ENCODE data around the gene ZHX3. TPM values are rescaled to one million over a fixed set of nuclear protein-coding genes. Genes with fewer than 3 reads are reported as not detected.
A peak's percentile ranks its signal among the peaks of the same experiment; 100 is the strongest.

ZHX3 gene
- total and polyA plus RNA-seq, 2 of the 13 experiments (the other 11 are each of a cell fraction or from before 2014, with no cell fraction given) = 8.4 to 11.7 TPM

GRCh38 chr20:41151134-41151869, 166.2 kb downstream of the ZHX3 start (continued):
- TF ChIP-seq THAP9 (CRISPR knock-in tag; IDR thresholded peaks at IDR 0.05; ENCODE audit: borderline replicate concordance) = no peak; the same call in 1 of the 2 replicates
- TF ChIP-seq ZNF331 (CRISPR knock-in tag; IDR thresholded peaks at IDR 0.05) = no peak; the same call in 1 of the 2 replicates
- peak; percentile 51 for TF ChIP-seq TEAD3 (CRISPR knock-in tag; optimal IDR thresholded peaks at IDR 0.05; ENCODE audit: borderline replicate concordance)
- 0 out of 2 replicates have a peak, but pooled peaks have one; percentile 51 for TF ChIP-seq ZBTB21 (CRISPR knock-in tag; IDR thresholded peaks at IDR 0.05)
- no peak; the same call in 1 of the 2 replicates for TF ChIP-seq ARID4A (CRISPR knock-in tag; IDR thresholded peaks at IDR 0.05; ENCODE audit: borderline replicate concordance)
- no peak for TF ChIP-seq ZNF430 (CRISPR knock-in tag; IDR thresholded peaks at IDR 0.05)
- TF ChIP-seq ZNF367 (CRISPR knock-in tag; IDR thresholded peaks at IDR 0.05; ENCODE audit: borderline replicate concordance) = no peak
- TF ChIP-seq ERF (CRISPR knock-in tag; IDR thresholded peaks at IDR 0.05) = no peak
- no peak for TF ChIP-seq MXD1 (CRISPR knock-in tag; IDR thresholded peaks at IDR 0.05)
- TF ChIP-seq ZNF614 (CRISPR knock-in tag; IDR thresholded peaks at IDR 0.05; ENCODE audit: borderline replicate concordance) = no peak
- no peak for TF ChIP-seq TERF1 (CRISPR knock-in tag; IDR thresholded peaks at IDR 0.05)
- no peak for TF ChIP-seq ZNF670 (CRISPR knock-in tag; IDR thresholded peaks at IDR 0.05; ENCODE audit: borderline replicate concordance)
- TF ChIP-seq ZNF143 (CRISPR knock-in tag; IDR thresholded peaks at IDR 0.05) = no peak
- peak; percentile 61; the same call in 1 of the 2 replicates for TF ChIP-seq SOX5 (CRISPR knock-in tag; IDR thresholded peaks at IDR 0.05; ENCODE audit: borderline replicate concordance)
- TF ChIP-seq CENPBD1 (CRISPR knock-in tag; IDR thresholded peaks at IDR 0.05; ENCODE audit: borderline replicate concordance, low read depth) = no peak
